CD4-positive, CD25-positive, alpha-beta regulatory T cell (primary cell): ENCODE results near the gene MICAL3. TPM values are rescaled to one million over a fixed set of nuclear protein-coding genes. Genes with fewer than 3 reads are reported as not detected.

Experiments used
- polyA plus RNA-seq, 4 donors: library from polyadenylated mRNA; unstranded; fragments of 300-500 nt; fragmentation: Illumina TruSeq; gene quantifications; one replicate each; pipeline ENCODE4 v1.2.3, GENCODE V29; 2021
- total RNA-seq: library from RNA; stranded (reverse); gene quantifications from one replicate; pipeline ENCODE4 v1.2.3, GENCODE V29; 2022

Gene MICAL3
- total and polyA plus RNA-seq, 5 donors from 2014 or later, result 0.71 to 39.9 (median 1.8) TPM

Other genes with a start within 250 kb of the MICAL3 start
- gene PEX26, start 53.4 kb upstream of the MICAL3 start, total RNA-seq, result 35.4 TPM
- 1 to 10 TPM; 3.4 to 4.1 (median 3.7) TPM for gene PEX26, start 53.4 kb upstream of the MICAL3 start, polyA plus RNA-seq
- 2.3 TPM for gene TUBA8, start 86.2 kb upstream of the MICAL3 start, total RNA-seq
- under 1 TPM; 0.15 to 0.37 (median 0.29) TPM for gene TUBA8, start 86.2 kb upstream of the MICAL3 start, polyA plus RNA-seq
- gene USP18, start 125.6 kb upstream of the MICAL3 start, total RNA-seq, result 7.6 TPM
- gene USP18, start 125.6 kb upstream of the MICAL3 start, polyA plus RNA-seq, result 10 to 100 TPM in 3 of 4 donors, 1 to 10 TPM in 1; 6.4 to 16.0 (median 12.9) TPM